NB4 (cell line): ENCODE results near the gene FCSK.

Experiments
- MAX ChIP-seq: IDR thresholded peaks from 2 replicates; pipeline ENCODE4 v1.6.1; 2011; ENCODE audit warnings: low read depth, low read length
- POLR2A ChIP-seq: IDR thresholded peaks from 2 replicates; pipeline ENCODE4 v1.6.1; 2011; ENCODE audit warnings: mild to moderate bottlenecking; ENCODE audit not compliant: insufficient read length; ENCODE audit errors: extremely low read depth

GRCh38 chr16:70432723-70433457 lies 21.5 kb upstream of the FCSK start:
- TF ChIP-seq POLR2A (no peak), MAX (no peak)
